ENCODE results near the gene CABLES1. TPM values are rescaled to one million over a fixed set of nuclear protein-coding genes. Genes with fewer than 3 reads are reported as not detected.

CABLES1 gene
- total RNA-seq, 2 experiments from 2014 or later, result 3.7 to 3.8 TPM

DNA sequence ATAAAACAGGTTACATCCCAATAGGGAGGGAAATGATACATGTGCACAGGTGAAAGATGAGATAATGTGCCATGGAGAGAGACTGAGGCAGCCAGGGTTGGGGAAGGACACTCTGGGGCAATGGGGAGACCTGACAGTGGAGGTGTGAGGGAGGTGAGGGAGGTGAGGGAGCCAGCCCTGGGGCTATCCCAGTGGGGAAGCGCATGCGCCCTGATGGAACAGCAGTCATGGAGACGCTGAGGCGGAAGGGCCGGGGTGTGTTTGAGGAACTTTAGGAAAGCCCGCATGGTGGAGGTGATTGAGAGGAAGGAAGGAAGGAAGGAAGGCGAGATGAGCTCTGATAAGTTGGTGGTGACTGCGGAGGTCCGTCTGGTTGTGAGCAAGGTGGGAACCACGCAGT lies 66.5 kb downstream of the CABLES1 start:
- Mint-ChIP-seq H3K4me1 (peaks cover 13% of the 10 kb centered on the region), H3K4me3 (no peak overlapping the region), H3K27me3 (peaks cover 9% of the 10 kb centered on the region), H3K27ac (no peak overlapping the region), H3K36me3 (ENCODE audit: low read depth) (peaks cover 1% of the 10 kb centered on the region), H3K9me3 (ENCODE audit: low read depth) (peaks cover 5% of the 10 kb centered on the region)
- no peak for DNase-seq
- POLR2A ChIA-PET, result interaction anchor here (0.6 kb wide), 1 partner anchor 17 kb away, joined by 6 read pairs; no protein-coding TSS in a partner anchor
- intact Hi-C loops (cut with DNase I, micrococcal nuclease), result no loop called here
- CTCF ChIA-PET, result interaction anchor here (0.6 kb wide), 1 partner anchor 160 kb away, joined by 3 read pairs; no protein-coding TSS in a partner anchor
- no peak for ATAC-seq

DNA sequence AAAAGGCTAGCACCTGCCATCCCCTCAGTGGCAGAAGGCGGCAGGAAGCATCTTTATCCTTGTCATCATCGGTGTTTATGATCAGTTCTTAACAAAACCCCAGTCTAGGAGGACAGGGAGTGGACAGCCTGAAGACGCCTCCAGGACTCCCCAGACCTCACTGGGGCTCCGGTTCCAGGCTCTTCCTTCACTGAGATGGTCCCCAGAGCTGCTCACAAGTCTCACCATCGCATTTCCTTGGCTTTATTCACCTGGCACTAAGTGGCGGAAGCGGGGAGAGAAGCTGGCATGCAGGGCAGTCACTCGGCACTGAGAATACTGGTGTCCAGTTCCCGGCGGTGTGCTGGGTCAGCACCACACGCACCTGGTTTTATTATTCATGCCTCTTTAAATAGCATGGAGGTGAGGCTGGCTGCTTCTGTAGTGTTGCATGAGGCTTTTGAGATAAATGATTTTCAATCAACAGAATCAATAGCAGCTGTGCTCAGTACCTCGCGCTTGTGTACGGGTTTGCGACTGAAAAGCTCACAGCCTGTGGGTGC lies 68.7 kb downstream of the CABLES1 start:
- Mint-ChIP-seq H3K36me3 (ENCODE audit: low read depth) (peaks cover 3% of the 10 kb centered on the region), H3K4me3 (no peak overlapping the region), H3K27ac (no peak overlapping the region), H3K27me3 (peaks cover 9% of the 10 kb centered on the region), H3K9me3 (ENCODE audit: low read depth) (peaks cover 10% of the 10 kb centered on the region), H3K4me1 (peaks cover 30% of the 10 kb centered on the region)
- POLR2A ChIA-PET, result no interaction called here
- CTCF ChIA-PET, result interaction anchor here (0.6 kb wide), 1 partner anchor 65 kb away, joined by 3 read pairs; no protein-coding TSS in a partner anchor
- DNase-seq (no peak), ATAC-seq (no peak)
- intact Hi-C loops (cut with DNase I, micrococcal nuclease), result no loop called here

DNA sequence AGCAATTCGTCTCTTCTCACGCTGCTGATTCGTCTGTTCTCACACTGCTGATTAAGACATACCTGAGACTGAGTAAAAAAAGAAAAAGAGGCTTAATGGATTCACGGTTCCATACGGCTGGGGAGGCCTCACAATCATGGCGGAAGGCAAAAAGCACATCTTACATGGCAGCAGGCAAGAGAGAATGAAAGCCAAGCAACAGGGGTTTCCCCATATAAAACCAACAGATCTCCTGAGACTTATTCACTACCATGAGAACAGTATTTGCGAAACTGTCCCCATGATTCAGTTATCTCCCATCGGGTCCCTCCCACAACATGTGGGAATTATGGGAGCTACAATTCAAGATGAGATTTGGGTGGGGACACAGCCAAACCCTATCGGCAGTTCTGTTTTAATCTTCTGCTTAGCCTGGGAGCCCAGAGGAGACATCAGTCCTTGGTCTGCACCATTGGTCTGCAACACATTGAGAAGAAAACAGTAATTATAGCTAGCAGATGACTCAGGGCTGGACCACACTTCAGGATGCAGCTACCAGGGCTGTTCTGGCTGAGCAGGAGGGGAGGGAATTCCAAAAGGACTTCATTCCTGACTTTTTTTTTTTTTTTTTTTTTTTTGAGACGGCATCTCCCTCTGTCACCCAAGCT lies 69.4 kb downstream of the CABLES1 start:
- peaks cover 3% of the 10 kb centered on the region for H3K36me3 Mint-ChIP-seq (ENCODE audit: low read depth)
- peaks cover 11% of the 10 kb centered on the region for H3K9me3 Mint-ChIP-seq (ENCODE audit: low read depth)
- ATAC-seq, result no peak
- intact Hi-C loops (cut with DNase I, micrococcal nuclease), result no loop called here
- H3K4me1 Mint-ChIP-seq, result peaks cover 38% of the 10 kb centered on the region
- DNase-seq, result no peak
- peaks cover 9% of the 10 kb centered on the region for H3K27me3 Mint-ChIP-seq
- H3K4me3 Mint-ChIP-seq, result no peak overlapping the region
- CTCF ChIA-PET, result interaction anchor here (0.6 to 0.9 kb wide), 2 partner anchors 35 to 142 kb away, joined by 3 read pairs; no protein-coding TSS in a partner anchor
- POLR2A ChIA-PET, result no interaction called here
- no peak overlapping the region for H3K27ac Mint-ChIP-seq

DNA sequence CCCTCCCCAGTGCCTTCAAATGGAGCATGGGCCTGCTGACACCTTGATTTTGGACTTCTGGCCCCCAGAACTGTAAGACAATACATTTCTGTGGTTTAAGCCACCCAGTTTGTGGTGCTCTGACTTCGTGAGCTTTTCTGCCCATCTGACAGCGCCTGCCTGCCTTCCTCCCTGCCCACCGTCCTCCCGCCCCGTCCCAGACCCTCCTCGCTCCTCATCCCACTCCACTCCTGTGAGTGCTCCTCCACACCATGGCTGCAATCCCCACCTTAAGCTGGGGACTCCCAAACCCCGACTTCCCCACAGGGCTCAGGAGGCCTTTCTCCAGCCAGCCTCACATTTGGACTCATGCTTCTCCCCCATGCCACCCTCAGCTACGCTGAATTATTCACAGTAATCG lies 70.7 kb downstream of the CABLES1 start:
- H3K27ac Mint-ChIP-seq, result no peak overlapping the region

DNA sequence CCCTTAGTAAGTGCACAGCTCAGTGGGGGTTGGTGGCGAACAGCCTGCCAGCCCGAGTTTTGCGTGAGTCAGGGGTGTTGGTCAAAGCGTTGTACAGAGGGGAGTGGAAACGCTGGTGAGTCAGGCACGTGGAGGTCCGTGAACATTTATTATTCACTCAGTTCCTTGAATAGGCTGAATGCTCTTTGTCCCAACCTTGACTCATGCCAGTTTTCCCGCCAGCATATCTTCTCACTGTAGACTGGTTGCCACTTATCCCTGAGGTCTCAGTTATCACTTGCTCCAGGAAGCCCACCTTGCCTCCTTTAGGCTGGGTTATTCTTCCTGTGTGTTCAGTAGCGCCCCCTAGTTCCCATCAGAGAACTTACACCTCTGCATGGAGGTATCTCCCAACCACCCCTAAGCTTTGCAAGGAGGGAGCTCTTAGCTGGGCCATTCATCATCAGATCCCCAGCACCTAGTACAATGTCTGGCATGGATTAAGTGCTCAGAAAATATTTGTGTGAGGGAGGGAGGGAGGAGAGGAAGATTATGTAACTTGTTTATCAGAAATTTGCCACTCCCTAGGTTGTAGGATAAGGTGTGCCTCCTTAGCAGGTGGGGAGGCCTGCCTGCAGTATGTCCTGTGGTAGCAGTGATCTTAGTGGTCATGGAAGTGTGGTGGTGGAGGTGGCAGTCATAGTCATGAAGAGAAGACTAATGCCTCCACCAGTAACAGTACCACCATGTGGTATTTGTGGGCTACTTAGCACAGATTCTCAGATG lies 72.1 kb downstream of the CABLES1 start:
- peaks cover 4% of the 10 kb centered on the region for H3K27me3 Mint-ChIP-seq
- H3K9me3 Mint-ChIP-seq (ENCODE audit: low read depth), result peaks cover 11% of the 10 kb centered on the region
- peak overlapping the region; percentile 44 for H3K27ac Mint-ChIP-seq
- H3K36me3 Mint-ChIP-seq (ENCODE audit: low read depth), result peaks cover 3% of the 10 kb centered on the region
- intact Hi-C loops (cut with DNase I, micrococcal nuclease), result no loop called here
- CTCF ChIA-PET, result interaction anchor here (0.5 to 1.1 kb wide), 3 partner anchors 23 to 1053 kb away, joined by 3 to 4 read pairs (median 3); no protein-coding TSS in a partner anchor
- POLR2A ChIA-PET, result no interaction called here
- ATAC-seq (no peak), DNase-seq (no peak)
- peaks cover 38% of the 10 kb centered on the region for H3K4me1 Mint-ChIP-seq
- H3K4me3 Mint-ChIP-seq, result no peak overlapping the region

More for the DNA sequence above, 70.7 kb downstream of the CABLES1 start:
- H3K9me3 Mint-ChIP-seq (ENCODE audit: low read depth), result peaks cover 11% of the 10 kb centered on the region
- intact Hi-C loops (cut with DNase I, micrococcal nuclease), result no loop called here
- H3K4me1 Mint-ChIP-seq, result peaks cover 39% of the 10 kb centered on the region
- ChIA-PET POLR2A (no interaction called here), CTCF (interaction anchor here (1.1 kb wide), 1 partner anchor 24 kb away, joined by 3 read pairs; no protein-coding TSS in a partner anchor)
- peaks cover 9% of the 10 kb centered on the region for H3K27me3 Mint-ChIP-seq
- DNase-seq, result no peak
- ATAC-seq, result no peak
- peaks cover 3% of the 10 kb centered on the region for H3K36me3 Mint-ChIP-seq (ENCODE audit: low read depth)
- H3K4me3 Mint-ChIP-seq, result no peak overlapping the region

DNA sequence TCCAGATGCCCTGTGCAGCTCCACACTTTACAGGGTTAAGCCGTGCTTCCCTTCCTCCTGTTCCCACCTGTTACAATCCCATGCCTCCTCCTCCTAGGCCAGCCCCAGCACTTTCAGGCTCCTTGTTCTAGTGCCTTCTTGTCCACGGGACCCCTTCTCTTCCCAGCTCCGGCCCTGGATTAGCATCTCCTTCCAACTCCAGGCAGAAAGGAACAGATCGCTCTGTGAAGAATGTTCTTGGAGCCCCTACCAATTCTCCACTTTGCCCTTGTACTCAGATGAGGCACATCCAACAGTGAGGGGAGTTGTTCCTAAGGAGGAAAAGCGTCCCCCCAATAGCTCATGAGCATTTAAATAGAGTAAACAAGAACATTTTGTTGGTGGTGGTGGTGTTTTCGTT lies 72.7 kb downstream of the CABLES1 start:
- intact Hi-C loops (cut with DNase I, micrococcal nuclease), result no loop called here
- Mint-ChIP-seq H3K27me3 (peaks cover 2% of the 10 kb centered on the region), H3K9me3 (ENCODE audit: low read depth) (peaks cover 11% of the 10 kb centered on the region), H3K27ac (peak overlapping the region; percentile 44), H3K4me1 (peaks cover 36% of the 10 kb centered on the region), H3K36me3 (ENCODE audit: low read depth) (peaks cover 3% of the 10 kb centered on the region), H3K4me3 (no peak overlapping the region)
- DNase-seq, result no peak
- ATAC-seq, result no peak
- CTCF ChIA-PET, result interaction anchor here (0.5 to 1.3 kb wide), 3 partner anchors 14 to 1053 kb away, joined by 3 to 4 read pairs (median 3); no protein-coding TSS in a partner anchor
- POLR2A ChIA-PET, result no interaction called here

DNA sequence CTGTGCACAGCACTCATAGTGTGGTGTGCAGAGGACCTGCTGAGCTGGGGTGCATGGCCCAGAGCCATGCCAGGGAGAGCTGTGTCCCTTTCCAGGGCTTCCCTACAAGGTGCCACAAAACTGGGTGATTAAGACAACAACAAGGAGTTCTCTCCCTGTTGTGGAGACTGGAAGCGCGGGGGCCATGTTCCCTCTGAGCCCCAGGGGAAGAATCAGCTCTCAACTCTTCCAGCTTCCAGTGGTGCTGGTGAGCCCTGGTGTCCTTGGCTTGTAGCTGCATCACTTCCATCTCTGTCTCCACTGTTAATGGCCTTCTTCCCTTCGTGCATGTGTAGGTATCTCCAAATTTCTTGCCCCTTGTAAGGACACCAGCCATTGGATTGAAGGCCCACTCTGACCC lies 73.3 kb downstream of the CABLES1 start:
- H3K27me3 Mint-ChIP-seq, result no peaks in the 10 kb centered on the region
- ATAC-seq (no peak), DNase-seq (no peak)
- intact Hi-C loops (cut with DNase I, micrococcal nuclease), result no loop called here
- H3K27ac Mint-ChIP-seq, result peak overlapping the region; percentile 78
- H3K9me3 Mint-ChIP-seq (ENCODE audit: low read depth), result peaks cover 11% of the 10 kb centered on the region
- CTCF ChIA-PET, result interaction anchor here (0.7 to 1.3 kb wide), 2 partner anchors 15 to 77 kb away, joined by 3 read pairs; no protein-coding TSS in a partner anchor
- POLR2A ChIA-PET, result no interaction called here
- peaks cover 33% of the 10 kb centered on the region for H3K4me1 Mint-ChIP-seq
- no peak overlapping the region for H3K4me3 Mint-ChIP-seq
- peaks cover 3% of the 10 kb centered on the region for H3K36me3 Mint-ChIP-seq (ENCODE audit: low read depth)

DNA sequence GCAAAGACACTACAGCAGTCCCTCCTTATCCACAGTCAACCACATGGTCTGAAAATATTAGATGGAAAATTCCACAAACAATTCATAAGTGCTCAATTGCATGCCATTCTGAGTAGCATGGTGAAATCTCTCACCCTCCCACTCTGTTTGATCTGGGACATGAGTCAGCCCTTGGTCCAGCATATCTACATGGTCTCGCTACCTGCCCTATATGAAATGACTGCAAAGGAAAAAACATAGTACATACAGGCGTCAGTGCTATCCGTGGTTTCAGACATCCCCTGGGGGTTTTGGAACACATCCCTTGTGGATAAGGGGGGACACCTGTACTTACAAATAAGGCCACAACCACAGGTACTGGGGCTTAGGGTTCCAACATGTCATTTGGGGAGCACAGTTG lies 73.7 kb downstream of the CABLES1 start:
- peaks cover 33% of the 10 kb centered on the region for H3K4me1 Mint-ChIP-seq
- POLR2A ChIA-PET, result no interaction called here
- peaks cover 3% of the 10 kb centered on the region for H3K36me3 Mint-ChIP-seq (ENCODE audit: low read depth)
- peak overlapping the region; percentile 78 for H3K27ac Mint-ChIP-seq
- DNase-seq, result peak; percentile 55
- H3K27me3 Mint-ChIP-seq, result no peaks in the 10 kb centered on the region
- ATAC-seq, result peak; percentile 91
- intact Hi-C loops (cut with DNase I, micrococcal nuclease), result loop anchor here (1.0 kb wide), 1 partner anchor 22 kb away; no protein-coding TSS in a partner anchor
- CTCF ChIA-PET, result interaction anchor here (0.7 to 1.3 kb wide), 2 partner anchors 15 to 77 kb away, joined by 3 read pairs; no protein-coding TSS in a partner anchor
- peaks cover 11% of the 10 kb centered on the region for H3K9me3 Mint-ChIP-seq (ENCODE audit: low read depth)
- H3K4me3 Mint-ChIP-seq, result no peak overlapping the region

DNA sequence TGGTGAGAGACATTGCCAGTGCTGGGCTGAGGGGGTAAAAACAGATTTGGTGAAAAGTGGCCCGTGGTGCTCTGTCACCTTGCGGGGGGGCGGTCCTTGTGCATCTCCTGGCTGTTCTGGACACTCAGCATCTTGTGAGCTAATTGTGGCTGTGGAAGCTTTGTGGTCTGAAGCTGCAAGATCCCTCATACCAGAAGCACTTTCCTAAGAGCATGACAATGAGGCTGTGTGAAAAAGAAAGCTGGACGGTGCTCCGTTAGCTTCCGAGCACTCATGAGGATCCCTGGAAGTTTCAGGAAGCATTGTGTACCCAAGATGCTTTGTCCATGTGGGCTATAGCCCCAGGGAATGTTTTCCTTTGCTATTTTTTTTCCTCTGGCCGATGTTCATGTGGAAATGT lies 74.5 kb downstream of the CABLES1 start:
- POLR2A ChIA-PET, result no interaction called here
- Mint-ChIP-seq H3K4me3 (no peak overlapping the region), H3K27ac (peak overlapping the region; percentile 33), H3K4me1 (peaks cover 27% of the 10 kb centered on the region), H3K36me3 (ENCODE audit: low read depth) (peaks cover 2% of the 10 kb centered on the region), H3K27me3 (no peaks in the 10 kb centered on the region), H3K9me3 (ENCODE audit: low read depth) (peaks cover 7% of the 10 kb centered on the region)
- DNase-seq (no peak), ATAC-seq (no peak)
- intact Hi-C loops (cut with DNase I, micrococcal nuclease), result loop anchor here (1.0 kb wide), 1 partner anchor 22 kb away; no protein-coding TSS in a partner anchor
- CTCF ChIA-PET, result no interaction called here

DNA sequence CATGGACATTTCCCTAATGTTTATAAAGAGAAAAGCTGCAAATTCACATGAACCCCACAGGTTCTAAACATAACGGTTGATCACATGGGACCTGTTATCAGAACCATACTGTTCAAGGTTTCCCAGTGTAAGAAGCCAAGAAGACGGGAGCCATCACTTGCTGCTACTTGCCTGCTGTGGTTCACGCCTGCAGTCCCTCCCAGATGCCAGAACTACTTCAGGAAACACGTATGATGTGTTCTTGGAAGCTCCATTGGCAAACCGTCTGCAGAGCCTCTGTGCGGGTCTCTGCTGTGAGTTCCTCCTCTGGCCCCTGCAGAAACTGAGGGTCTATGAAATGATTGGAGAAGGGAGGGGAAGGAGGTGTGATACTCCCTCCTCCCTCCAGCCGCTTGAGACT lies 75.2 kb downstream of the CABLES1 start:
- ATAC-seq, result no peak
- ChIA-PET POLR2A (no interaction called here), CTCF (no interaction called here)
- Mint-ChIP-seq H3K4me1 (peaks cover 26% of the 10 kb centered on the region), H3K9me3 (ENCODE audit: low read depth) (peaks cover 5% of the 10 kb centered on the region), H3K27me3 (no peaks in the 10 kb centered on the region), H3K27ac (no peak overlapping the region), H3K4me3 (no peak overlapping the region), H3K36me3 (ENCODE audit: low read depth) (peaks cover 2% of the 10 kb centered on the region)
- DNase-seq, result no peak
- intact Hi-C loops (cut with DNase I, micrococcal nuclease), result no loop called here

DNA sequence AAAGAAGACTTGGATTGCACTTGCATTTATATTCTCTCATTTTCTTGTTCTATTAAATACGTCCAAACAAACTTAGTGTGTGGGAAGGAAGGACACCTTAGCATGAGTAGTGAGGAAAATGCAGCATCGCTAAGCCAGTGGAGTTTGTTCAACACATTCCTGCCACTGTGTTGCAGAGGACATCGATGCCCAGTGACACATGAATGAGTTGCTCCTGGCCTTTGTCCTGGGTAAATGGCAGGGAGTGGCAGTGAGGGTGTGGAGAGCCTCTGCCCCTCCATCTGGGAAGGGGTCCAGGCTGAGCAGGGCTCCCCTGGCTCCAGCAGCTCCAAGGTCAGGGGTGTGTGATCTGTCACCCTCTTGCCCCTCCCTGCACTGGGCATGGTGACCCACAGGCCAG lies 75.9 kb downstream of the CABLES1 start:
- CTCF ChIA-PET, result no interaction called here
- no peak overlapping the region for H3K27ac Mint-ChIP-seq
- H3K36me3 Mint-ChIP-seq (ENCODE audit: low read depth), result peaks cover 2% of the 10 kb centered on the region
- no peak for DNase-seq
- intact Hi-C loops (cut with DNase I, micrococcal nuclease), result no loop called here
- H3K9me3 Mint-ChIP-seq (ENCODE audit: low read depth), result peaks cover 5% of the 10 kb centered on the region
- POLR2A ChIA-PET, result no interaction called here
- H3K4me1 Mint-ChIP-seq, result peaks cover 26% of the 10 kb centered on the region
- H3K4me3 Mint-ChIP-seq, result no peak overlapping the region
- no peaks in the 10 kb centered on the region for H3K27me3 Mint-ChIP-seq
- ATAC-seq, result no peak
